HEK293 (cell line): ENCODE results near the gene CDC42.

Experiments
- AEBP2 ChIP-seq: fragments of 450-650 bp; formaldehyde crosslinking; IDR thresholded peaks from 2 replicates; pipeline ENCODE4 v1.5.1; 2016; ENCODE audit warnings: missing biosample characterization, missing genetic modification characterization, borderline replicate concordance
- BCL11A ChIP-seq: fragments of 450-650 bp; formaldehyde crosslinking; IDR thresholded peaks from 2 replicates; pipeline ENCODE4 v1.5.1; 2016; ENCODE audit warnings: low read depth, missing biosample characterization, missing genetic modification characterization
- EGR2 ChIP-seq: fragments of 450-650 bp; formaldehyde crosslinking; IDR thresholded peaks from 2 replicates; pipeline ENCODE4 v1.5.1; 2016; ENCODE audit warnings: low read depth, missing biosample characterization, missing genetic modification characterization
- GLIS2 ChIP-seq: fragments of 450-650 bp; formaldehyde crosslinking; IDR thresholded peaks from 2 replicates; pipeline ENCODE4 v1.5.1; 2016; ENCODE audit warnings: missing biosample characterization, missing genetic modification characterization
- KLF17 ChIP-seq: fragments of 450-650 bp; formaldehyde crosslinking; IDR thresholded peaks from 2 replicates; pipeline ENCODE4 v1.5.1; 2016; ENCODE audit warnings: missing biosample characterization, missing genetic modification characterization
- KLF9 ChIP-seq: fragments of 450-650 bp; formaldehyde crosslinking; IDR thresholded peaks from 2 replicates; pipeline ENCODE4 v1.5.1; 2016; ENCODE audit warnings: missing biosample characterization, missing genetic modification characterization, low read depth
- SCRT2 ChIP-seq: fragments of 450-650 bp; formaldehyde crosslinking; IDR thresholded peaks from 2 replicates; pipeline ENCODE4 v1.5.1; 2016; ENCODE audit warnings: missing biosample characterization, missing genetic modification characterization
- SP2 ChIP-seq: fragments of 450-650 bp; formaldehyde crosslinking; IDR thresholded peaks from 2 replicates; pipeline ENCODE4 v1.5.1; 2016; ENCODE audit warnings: missing biosample characterization, missing genetic modification characterization
- SP3 ChIP-seq: fragments of 450-650 bp; formaldehyde crosslinking; IDR thresholded peaks from 2 replicates; pipeline ENCODE4 v1.5.1; 2016; ENCODE audit warnings: missing biosample characterization, missing genetic modification characterization
- TRIM28 ChIP-seq: IDR thresholded peaks from 2 replicates; pipeline ENCODE4 v1.6.1; 2011; ENCODE audit warnings: low read length, control low read depth, borderline replicate concordance
- ZBTB49 ChIP-seq: fragments of 450-650 bp; formaldehyde crosslinking; IDR thresholded peaks from 2 replicates; pipeline ENCODE4 v1.5.1; 2016; ENCODE audit warnings: missing biosample characterization, missing genetic modification characterization, low read depth
- ZBTB6 ChIP-seq: fragments of 450-650 bp; formaldehyde crosslinking; IDR thresholded peaks from 2 replicates; pipeline ENCODE4 v1.5.1; 2017; ENCODE audit warnings: missing biosample characterization, missing genetic modification characterization
- ZFHX2 ChIP-seq: fragments of 450-650 bp; formaldehyde crosslinking; conservative IDR thresholded peaks from 2 replicates; pipeline ENCODE4 v1.5.1; 2016; ENCODE audit warnings: missing biosample characterization, missing genetic modification characterization
- ZFP69B ChIP-seq: fragments of 450-650 bp; formaldehyde crosslinking; IDR thresholded peaks from 2 replicates; pipeline ENCODE4 v1.5.1; 2016; ENCODE audit warnings: missing biosample characterization, missing genetic modification characterization
- ZNF138 ChIP-seq: fragments of 450-650 bp; formaldehyde crosslinking; IDR thresholded peaks from 2 replicates; pipeline ENCODE4 v1.5.1; 2016; ENCODE audit warnings: missing biosample characterization, missing genetic modification characterization, borderline replicate concordance
- ZNF19 ChIP-seq: fragments of 450-650 bp; formaldehyde crosslinking; IDR thresholded peaks from 2 replicates; pipeline ENCODE4; 2016; ENCODE audit warnings: missing biosample characterization, missing genetic modification characterization, low read depth
- ZNF2 ChIP-seq: fragments of 450-650 bp; formaldehyde crosslinking; IDR thresholded peaks from 2 replicates; pipeline ENCODE4 v1.5.1; 2016; ENCODE audit warnings: missing biosample characterization, missing genetic modification characterization
- ZNF24 ChIP-seq: fragments of 450-650 bp; formaldehyde crosslinking; IDR thresholded peaks from 2 replicates; pipeline ENCODE4 v1.5.1; 2016; ENCODE audit warnings: missing biosample characterization, missing genetic modification characterization
- ZNF335 ChIP-seq: fragments of 450-650 bp; formaldehyde crosslinking; conservative IDR thresholded peaks from 2 replicates; pipeline ENCODE4 v1.5.1; 2016; ENCODE audit warnings: missing biosample characterization, missing genetic modification characterization
- ZNF366 ChIP-seq: fragments of 450-650 bp; formaldehyde crosslinking; conservative IDR thresholded peaks from 2 replicates; pipeline ENCODE4 v1.5.1; 2016; ENCODE audit warnings: missing biosample characterization, missing genetic modification characterization
- ZNF404 ChIP-seq: fragments of 450-650 bp; formaldehyde crosslinking; IDR thresholded peaks from 2 replicates; pipeline ENCODE4 v1.5.1; 2017; ENCODE audit warnings: missing biosample characterization, missing genetic modification characterization
- ZNF518A ChIP-seq: fragments of 450-650 bp; formaldehyde crosslinking; conservative IDR thresholded peaks from 2 replicates; pipeline ENCODE4 v1.5.1; 2016; ENCODE audit warnings: low read depth, missing biosample characterization, missing genetic modification characterization
- ZNF561 ChIP-seq: fragments of 450-650 bp; IDR thresholded peaks from 2 replicates; pipeline ENCODE4 v1.5.1; 2018; ENCODE audit warnings: missing biosample characterization, missing genetic modification characterization, borderline replicate concordance
- ZNF629 ChIP-seq: fragments of 450-650 bp; formaldehyde crosslinking; IDR thresholded peaks from 2 replicates; pipeline ENCODE4 v1.5.1; 2017; ENCODE audit warnings: missing biosample characterization, missing genetic modification characterization
- ZNF654 ChIP-seq: fragments of 450-650 bp; formaldehyde crosslinking; IDR thresholded peaks from 2 replicates; pipeline ENCODE4 v1.5.1; 2016; ENCODE audit warnings: low read depth, missing biosample characterization, missing genetic modification characterization
- ZNF658 ChIP-seq: fragments of 450-650 bp; formaldehyde crosslinking; IDR thresholded peaks from 2 replicates; pipeline ENCODE4; 2016; ENCODE audit warnings: missing biosample characterization, missing genetic modification characterization
- ZNF776 ChIP-seq: fragments of 450-650 bp; formaldehyde crosslinking; IDR thresholded peaks from 2 replicates; pipeline ENCODE4 v1.5.0; 2017; ENCODE audit warnings: missing biosample characterization, missing genetic modification characterization, borderline replicate concordance
- ZXDB ChIP-seq: fragments of 450-650 bp; formaldehyde crosslinking; IDR thresholded peaks from 2 replicates; pipeline ENCODE4 v1.5.1; 2016; ENCODE audit warnings: missing biosample characterization, missing genetic modification characterization

Gene CDC42

GRCh38 chr1:22052115-22053016 lies at the start of gene CDC42 (continued):
- 0 out of 2 replicates have a peak, but pooled peaks have one; percentile 25 for TF ChIP-seq SCRT2 (tag by site-specific recombination)
- peak; percentile 81 for TF ChIP-seq ZFHX2 (tag by site-specific recombination)
- TF ChIP-seq ZNF138 (tag by site-specific recombination): no peak
- TF ChIP-seq ZBTB6: no peak
- no peak for TF ChIP-seq ZNF658 (tag by site-specific recombination)
- TF ChIP-seq ZFP69B (tag by site-specific recombination): 0 out of 2 replicates have a peak, but pooled peaks have one; percentile 18
- TF ChIP-seq KLF17 (tag by site-specific recombination): peak; percentile 91
- TF ChIP-seq EGR2: peak; percentile 67
- TF ChIP-seq ZNF2 (tag by site-specific recombination): peak; percentile 62; the same call in 1 of the 2 replicates
- TF ChIP-seq ZBTB49 (tag by site-specific recombination): no peak
- TF ChIP-seq BCL11A (tag by site-specific recombination): no peak
- TF ChIP-seq ZNF24 (tag by site-specific recombination): peak; percentile 54
- peak; percentile 32; the same call in 1 of the 2 replicates for TF ChIP-seq ZNF366 (tag by site-specific recombination)
- TF ChIP-seq ZXDB (tag by site-specific recombination): peak; percentile 100
- TF ChIP-seq AEBP2: no peak
- peak; percentile 98 for TF ChIP-seq SP2 (tag by site-specific recombination)
- TF ChIP-seq ZNF629 (tag by site-specific recombination): peak; percentile 97
- TF ChIP-seq ZNF776 (tag by site-specific recombination): no peak
- peak; percentile 86 for TF ChIP-seq GLIS2 (tag by site-specific recombination)
- TF ChIP-seq ZNF404: 0 out of 2 replicates have a peak, but pooled peaks have one; percentile 5
- no peak for TF ChIP-seq ZNF654
- TF ChIP-seq TRIM28: no peak
- peak; percentile 46; the same call in 1 of the 2 replicates for TF ChIP-seq ZNF518A (tag by site-specific recombination)
- TF ChIP-seq ZNF19 (tag by site-specific recombination): no peak
- peak; percentile 71 for TF ChIP-seq KLF9 (tag by site-specific recombination)
- TF ChIP-seq ZNF561 (tag by site-specific recombination): 0 out of 2 replicates have a peak, but pooled peaks have one; percentile 17
- peak; percentile 86 for TF ChIP-seq SP3 (tag by site-specific recombination)
- peak; percentile 80 for TF ChIP-seq ZNF335 (tag by site-specific recombination)
